Colon (tissue), 2 donors: Measurements from ENCODE around the gene NTRK2.

ENCODE experiments used
- FAIRE-seq: peaks from 2 replicates; lab custom pipeline; 2012; peaks lifted over from hg19 to GRCh38; lab: Jason Lieb, UNC
- donor health status: control.
- donor health status: control.

Gene NTRK2

DNA sequence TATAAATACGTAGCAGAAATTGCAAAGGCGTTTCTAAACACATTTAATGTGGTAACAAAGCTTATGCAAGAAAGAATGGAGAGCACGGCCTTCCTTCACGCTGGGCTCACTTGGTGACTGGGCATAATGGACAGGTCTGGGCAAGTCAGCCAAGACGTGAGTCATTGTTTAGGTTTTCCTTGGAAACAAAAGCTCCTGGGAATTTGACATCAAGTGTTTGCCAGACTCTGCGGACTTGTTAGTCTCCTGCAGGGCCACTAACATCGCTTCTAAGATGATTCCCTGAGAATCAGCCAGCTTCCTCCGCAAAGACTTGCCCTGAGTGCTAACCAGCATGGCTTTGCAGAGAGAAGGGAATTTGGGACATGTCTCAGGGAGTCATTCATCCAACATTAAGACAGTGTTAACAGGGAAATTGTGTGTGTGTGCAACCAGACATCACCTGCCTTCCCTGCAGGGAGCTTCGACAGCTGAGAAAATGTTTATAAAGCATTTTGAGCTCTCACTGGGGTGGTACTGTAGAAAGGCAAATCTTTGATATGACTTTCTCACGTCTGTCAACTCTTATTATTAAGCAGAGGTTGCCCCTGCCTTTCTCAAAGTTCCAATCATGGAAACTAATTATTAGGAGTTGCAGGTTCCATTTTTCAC lies 182.5 kb downstream of the NTRK2 start:
- no peak for FAIRE-seq

- FAIRE-seq: no peak
These were observed 183.2 kb downstream of the NTRK2 start for GRCh38 chr9:84852617-84853301.

DNA sequence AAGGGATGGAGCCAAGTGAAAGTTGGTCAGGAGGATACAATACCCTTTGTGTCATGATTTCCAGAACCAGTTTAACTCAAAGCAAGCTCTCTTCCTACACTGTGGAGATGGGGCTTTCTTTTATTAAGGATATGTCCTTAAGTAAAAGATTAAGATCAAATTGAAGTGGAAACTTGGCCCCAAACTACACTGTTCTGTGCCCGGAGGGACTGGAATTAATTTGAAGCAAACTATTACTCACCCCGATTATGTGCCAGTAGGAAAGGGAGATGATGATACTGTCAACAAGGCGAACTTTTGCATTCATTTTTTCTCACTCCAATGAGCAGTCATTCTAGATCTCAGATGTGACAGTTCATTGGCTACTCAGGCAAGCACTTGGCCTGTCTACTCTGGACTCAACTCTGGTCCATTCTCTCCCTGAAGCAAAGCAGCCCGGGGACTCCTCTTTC lies 186.7 kb downstream of the NTRK2 start:
- no peak for FAIRE-seq

- FAIRE-seq: no peak
These were observed 187.7 kb downstream of the NTRK2 start for GRCh38 chr9:84857211-84857610.

- no peak for FAIRE-seq
These were observed 188.8 kb downstream of the NTRK2 start for GRCh38 chr9:84858364-84858763.

GRCh38 chr9:84860249-84861115 lies 191.0 kb downstream of the NTRK2 start:
- no peak for FAIRE-seq

DNA sequence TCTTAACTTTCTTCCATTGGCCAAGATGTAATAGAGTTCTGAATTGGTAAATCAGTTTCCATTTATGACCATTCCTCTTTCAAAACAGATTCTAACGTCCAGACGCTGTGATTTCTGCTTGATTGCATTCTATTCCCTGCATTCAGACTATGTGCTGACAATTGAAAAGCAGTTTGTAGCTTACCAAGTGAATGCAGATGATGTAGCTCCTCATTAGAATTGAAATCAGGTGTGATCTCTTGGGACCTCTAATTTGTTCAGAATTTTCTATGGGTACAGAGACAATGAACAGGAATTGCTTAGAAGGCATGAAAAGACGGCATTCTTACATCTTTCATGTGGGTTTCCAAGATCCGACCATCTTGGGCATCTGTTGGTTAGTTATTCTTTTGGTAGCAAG lies 191.9 kb downstream of the NTRK2 start:
- FAIRE-seq: no peak

DNA sequence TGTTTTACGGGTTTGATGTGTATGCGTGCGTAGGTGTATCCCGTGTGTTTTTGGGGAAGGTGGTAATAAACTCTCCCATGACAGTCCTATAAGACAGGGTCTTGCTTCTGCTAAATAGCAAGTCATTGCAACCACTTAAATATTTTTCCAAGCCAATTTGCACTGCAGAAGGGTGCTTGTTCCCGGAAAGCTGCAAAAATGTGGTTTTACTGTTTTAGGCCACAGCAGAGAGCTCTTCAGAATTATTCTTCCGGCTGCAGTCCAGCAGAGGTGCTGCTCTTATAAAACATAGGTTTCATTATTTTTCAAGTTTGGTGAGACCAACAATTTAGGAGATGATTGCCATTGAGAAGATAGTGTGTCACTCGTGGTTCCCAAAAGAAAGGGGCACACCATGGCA lies 192.8 kb downstream of the NTRK2 start:
- FAIRE-seq: no peak

- FAIRE-seq: no peak
These were observed 193.3 kb downstream of the NTRK2 start for GRCh38 chr9:84862810-84863287.

DNA sequence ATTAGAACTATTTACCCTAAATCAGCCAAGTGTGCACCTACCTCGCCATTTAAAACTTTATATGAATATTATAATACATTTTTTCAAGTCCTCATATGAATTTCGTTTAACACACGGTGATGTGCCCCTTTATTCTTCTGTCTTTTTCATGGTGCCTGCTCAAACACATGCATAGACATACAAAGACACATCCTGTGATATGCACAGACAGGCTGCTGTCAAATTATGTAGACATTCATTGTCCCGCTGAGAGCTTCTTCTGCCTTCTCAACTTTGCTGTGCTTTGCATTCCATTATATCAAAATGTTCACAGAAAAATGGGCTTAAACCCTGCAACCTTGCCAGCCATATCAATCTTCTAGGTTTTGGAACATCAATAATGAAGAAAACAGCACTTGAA lies 193.8 kb downstream of the NTRK2 start:
- FAIRE-seq: no peak

- FAIRE-seq: no peak
These were observed 197.1 kb downstream of the NTRK2 start for GRCh38 chr9:84866396-84867175.

DNA sequence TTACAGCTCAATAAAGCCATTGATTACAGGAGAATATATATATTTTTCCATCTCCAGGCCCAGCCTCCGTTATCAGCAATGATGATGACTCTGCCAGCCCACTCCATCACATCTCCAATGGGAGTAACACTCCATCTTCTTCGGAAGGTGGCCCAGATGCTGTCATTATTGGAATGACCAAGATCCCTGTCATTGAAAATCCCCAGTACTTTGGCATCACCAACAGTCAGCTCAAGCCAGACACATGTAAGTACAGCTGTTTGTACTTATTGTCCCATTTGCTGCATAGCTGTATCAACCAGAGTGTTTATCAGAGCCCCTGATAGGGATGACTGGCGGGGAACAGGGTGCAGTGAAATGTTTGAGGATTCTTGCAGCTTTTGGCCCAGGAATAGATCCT lies 197.7 kb downstream of the NTRK2 start:
- FAIRE-seq: no peak

DNA sequence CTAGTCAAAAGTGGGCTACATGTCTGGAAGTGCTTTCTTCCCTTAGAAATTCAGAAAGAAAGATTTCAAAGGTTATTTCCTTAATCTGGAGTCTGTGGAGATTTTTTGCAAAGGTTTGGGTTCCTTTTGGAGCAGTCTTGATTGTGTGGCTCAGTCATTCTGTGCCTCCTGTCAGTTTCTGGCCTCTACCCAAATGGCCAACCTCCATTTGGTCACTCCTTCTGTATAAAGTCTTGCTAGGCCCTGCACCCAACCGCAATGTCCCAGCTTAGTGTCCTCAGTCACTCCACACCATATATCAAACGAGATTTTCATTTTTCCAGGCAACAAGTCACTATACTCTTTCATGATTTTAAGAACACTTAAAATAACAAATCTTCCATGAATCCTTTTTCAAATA lies 199.6 kb downstream of the NTRK2 start:
- no peak for FAIRE-seq

- no peak for FAIRE-seq
These were observed 202.5 kb downstream of the NTRK2 start for GRCh38 chr9:84871983-84872382.

DNA sequence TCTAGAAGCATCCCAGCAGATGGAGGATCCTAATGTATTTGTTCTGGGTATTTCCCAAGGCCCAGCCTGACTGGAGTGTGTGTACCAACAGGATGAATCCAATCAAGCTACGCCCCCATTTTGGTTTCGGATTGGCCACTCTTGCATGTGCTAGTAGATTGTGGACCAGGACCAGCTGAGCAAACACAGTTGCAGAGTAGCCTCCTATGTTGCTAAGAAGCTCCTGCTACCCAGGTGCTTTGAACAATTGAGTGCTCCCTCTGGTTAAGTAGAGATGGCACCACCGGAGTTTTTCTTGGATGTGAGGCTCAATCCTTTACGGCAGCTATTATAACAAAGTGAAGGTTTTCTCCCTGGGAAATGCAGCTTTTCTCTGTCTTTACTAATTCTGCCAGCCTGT lies 204.5 kb downstream of the NTRK2 start:
- no peak for FAIRE-seq

DNA sequence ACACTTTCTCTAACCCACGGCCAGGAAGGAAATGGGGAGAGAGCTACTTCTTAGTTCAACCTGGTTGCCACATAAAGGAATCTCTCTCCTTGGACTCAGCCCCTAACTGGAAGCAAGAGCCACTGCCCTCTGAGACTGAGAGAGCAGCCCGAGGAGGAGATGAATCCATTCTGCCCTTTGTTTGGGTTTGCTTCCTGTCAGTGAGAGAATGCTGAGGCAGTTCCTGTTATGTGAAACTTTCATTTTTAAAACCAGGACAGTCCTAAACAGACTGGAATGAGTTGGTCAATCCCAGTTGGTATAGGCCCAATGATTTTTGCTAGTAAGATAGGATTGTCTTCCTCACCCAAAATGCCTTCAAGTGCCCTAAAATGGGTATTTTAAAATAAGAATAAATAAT lies 205.1 kb downstream of the NTRK2 start:
- FAIRE-seq: no peak

DNA sequence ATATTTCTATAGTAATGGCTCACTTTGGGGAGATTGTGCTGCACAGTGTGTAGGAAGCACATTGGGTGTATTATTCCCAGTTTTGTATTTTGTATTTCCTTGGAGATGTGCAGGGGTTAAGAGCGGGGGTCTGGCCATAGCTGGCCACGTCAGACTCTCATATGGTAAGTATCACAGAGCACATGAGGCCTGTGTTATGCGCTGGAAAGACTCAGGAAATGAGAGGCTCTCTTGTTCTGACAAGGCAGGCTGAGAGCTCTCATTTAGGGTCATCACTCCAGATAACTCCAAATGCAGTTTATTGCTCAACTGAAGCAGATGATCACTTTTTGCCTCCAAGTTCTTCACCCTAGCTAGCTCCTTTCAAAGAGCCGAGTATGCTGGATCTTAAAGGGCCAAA lies 205.7 kb downstream of the NTRK2 start:
- no peak for FAIRE-seq

GRCh38 chr9:84879631-84880030 lies 210.1 kb downstream of the NTRK2 start:
- FAIRE-seq: no peak

- no peak for FAIRE-seq
These were observed 211.3 kb downstream of the NTRK2 start for GRCh38 chr9:84880835-84881234.

DNA sequence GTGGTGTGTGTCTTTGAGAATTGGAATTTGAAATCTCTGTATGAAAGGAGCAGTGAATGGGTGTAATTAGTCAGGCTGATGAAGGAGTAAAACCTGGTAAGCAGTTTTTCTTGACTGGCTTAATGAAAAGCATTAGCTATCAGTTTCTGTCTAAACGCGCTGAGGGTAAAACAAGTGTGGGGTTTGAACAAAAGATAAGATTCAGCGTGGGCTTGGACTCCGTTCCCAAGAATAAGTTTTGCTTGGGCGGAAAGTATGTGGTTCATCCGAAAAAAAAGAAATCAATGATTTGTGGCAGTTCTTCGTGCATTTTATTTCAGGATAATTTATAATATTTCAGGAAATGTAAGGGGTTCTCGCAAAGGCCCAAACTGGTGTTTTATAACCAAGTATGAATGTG lies 217.3 kb downstream of the NTRK2 start:
- FAIRE-seq: no peak

DNA sequence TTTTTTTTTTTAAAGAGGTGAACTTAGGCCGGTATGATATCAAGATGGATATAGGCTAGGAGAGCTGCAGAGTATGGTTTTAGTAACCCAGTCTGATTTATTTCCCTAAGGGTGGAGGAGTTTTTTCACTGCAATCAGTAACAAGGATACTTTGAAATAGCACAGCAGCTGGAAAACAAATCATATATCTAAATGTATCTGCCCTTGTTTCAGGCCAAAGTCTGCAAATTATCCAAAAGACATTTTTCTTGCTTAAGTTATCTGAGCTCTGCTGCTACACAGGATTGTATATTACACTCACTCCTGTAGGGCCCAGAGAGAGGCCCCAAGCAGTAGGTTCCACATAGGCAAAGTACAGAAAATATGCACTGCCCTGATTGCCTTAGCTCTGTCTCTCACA lies 222.4 kb downstream of the NTRK2 start:
- no peak for FAIRE-seq
